Activated gamma-delta T cell treated with Interleukin-2 at 50 U/mL for 16 hours (primary cell): Measurements from ENCODE around the gene CATSPERZ.
"Not testable (repeated sequence)": the region's sequence is repeated elsewhere in the genome, so short reads cannot be mapped to it uniquely, and the experiment has no call there.

Experiments
- DNase-seq: peaks from one replicate; pipeline ENCODE4 v3.0.0-alpha.2; 2020

CATSPERZ gene

GRCh38 chr11:64304316-64305072, 4.3 kb downstream of the CATSPERZ start:
- DNase-seq, result peak; percentile 96

- peak; percentile 100 for DNase-seq
Observed at GRCh38 chr11:64305075-64305690, 5.0 kb downstream of the CATSPERZ start, which contains the start of gene ESRRA. TSS of gene ESRRA (plus strand) at chr11:64305524. CDS start at chr11:64307180, 1,656 bp downstream.

- DNase-seq, result peak; percentile 60
Observed at GRCh38 chr11:64305691-64306562, 5.8 kb downstream of the CATSPERZ start.

- DNase-seq, result no peak
Observed at GRCh38 chr11:64306563-64306875, 6.4 kb downstream of the CATSPERZ start.

GRCh38 chr11:64306876-64307622, 6.9 kb downstream of the CATSPERZ start:
- no peak for DNase-seq

- not testable (repeated sequence) for DNase-seq
Observed at GRCh38 chr11:64307795-64308194, 7.6 kb downstream of the CATSPERZ start.

GRCh38 chr11:64312947-64313346, 12.8 kb downstream of the CATSPERZ start:
- no peak for DNase-seq

- DNase-seq, result no peak
Observed at GRCh38 chr11:64313491-64314145, 13.5 kb downstream of the CATSPERZ start.

- DNase-seq, result no peak
Observed at GRCh38 chr11:64314146-64314804, 14.1 kb downstream of the CATSPERZ start.

- DNase-seq, result no peak
Observed at GRCh38 chr11:64314805-64315561, 14.8 kb downstream of the CATSPERZ start.

GRCh38 chr11:64315667-64316526, 15.7 kb downstream of the CATSPERZ start:
- DNase-seq, result not testable (repeated sequence)

GRCh38 chr11:64316672-64317324, 16.6 kb downstream of the CATSPERZ start:
- DNase-seq, result peak; percentile 34

- DNase-seq, result peak; percentile 95
Observed at GRCh38 chr11:64317325-64317960, 17.3 kb downstream of the CATSPERZ start, which contains the start of gene TRMT112. TSS of gene TRMT112 (minus strand) at chr11:64317559. CDS start at chr11:64317526, 33 bp downstream.

- peak; percentile 91 for DNase-seq
Observed at GRCh38 chr11:64317961-64318765, 18.0 kb downstream of the CATSPERZ start, which contains the start of gene PRDX5. TSS of gene PRDX5 (plus strand) at chr11:64318121. CDS start at chr11:64318216, 95 bp downstream.

GRCh38 chr11:64318766-64319761, 18.9 kb downstream of the CATSPERZ start:
- DNase-seq, result no peak

GRCh38 chr11:64320556-64320955, 20.4 kb downstream of the CATSPERZ start:
- no peak for DNase-seq
